OCI-M1 (cell line): Measurements from ENCODE around the gene RAB39A.
"Not testable (repeated sequence)": the region's sequence is repeated elsewhere in the genome, so short reads cannot be mapped to it uniquely, and the experiment has no call there.

Source experiments
- DNase-seq: peaks from one replicate; lab custom pipeline; 2025; lab: John Stamatoyannopoulos, UW

Gene RAB39A, protein sequence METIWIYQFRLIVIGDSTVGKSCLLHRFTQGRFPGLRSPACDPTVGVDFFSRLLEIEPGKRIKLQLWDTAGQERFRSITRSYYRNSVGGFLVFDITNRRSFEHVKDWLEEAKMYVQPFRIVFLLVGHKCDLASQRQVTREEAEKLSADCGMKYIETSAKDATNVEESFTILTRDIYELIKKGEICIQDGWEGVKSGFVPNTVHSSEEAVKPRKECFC

DNA sequence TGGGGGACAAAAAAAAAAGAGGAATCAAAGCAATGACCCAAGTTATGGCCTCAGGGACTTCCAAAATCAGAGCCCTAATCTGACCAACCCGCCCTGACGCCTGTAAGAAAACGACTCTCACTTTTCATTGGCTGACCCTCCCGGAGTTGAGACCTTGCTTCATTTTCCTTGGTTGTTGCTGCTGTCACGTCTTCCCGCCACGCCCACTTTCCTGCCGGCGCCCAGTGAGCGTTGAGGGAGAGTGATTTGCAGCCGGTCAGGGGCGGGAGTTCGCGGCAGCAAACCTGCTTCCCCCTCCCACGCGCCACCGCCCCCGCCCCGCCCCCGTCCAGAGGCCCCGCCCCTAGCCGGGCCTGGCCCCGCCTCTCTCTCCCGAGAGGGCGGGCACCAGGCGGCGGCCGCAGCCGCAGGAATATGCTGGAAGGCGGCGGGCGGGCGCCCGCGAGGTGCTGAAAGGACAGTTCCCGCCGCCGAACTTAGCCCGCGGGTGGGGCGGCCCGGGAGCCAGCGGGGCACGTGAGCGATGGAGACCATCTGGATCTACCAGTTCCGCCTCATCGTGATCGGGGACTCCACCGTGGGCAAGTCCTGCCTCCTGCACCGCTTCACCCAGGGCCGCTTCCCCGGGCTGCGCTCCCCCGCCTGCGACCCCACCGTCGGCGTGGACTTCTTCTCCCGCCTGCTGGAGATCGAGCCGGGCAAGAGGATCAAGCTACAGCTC, at the start of gene RAB39A:
TSS of gene RAB39A (plus strand) at position 403 of the 721 bp plus-strand sequence. CDS start at position 524, 121 bp downstream.
- DNase-seq, result peak; percentile 82

DNA sequence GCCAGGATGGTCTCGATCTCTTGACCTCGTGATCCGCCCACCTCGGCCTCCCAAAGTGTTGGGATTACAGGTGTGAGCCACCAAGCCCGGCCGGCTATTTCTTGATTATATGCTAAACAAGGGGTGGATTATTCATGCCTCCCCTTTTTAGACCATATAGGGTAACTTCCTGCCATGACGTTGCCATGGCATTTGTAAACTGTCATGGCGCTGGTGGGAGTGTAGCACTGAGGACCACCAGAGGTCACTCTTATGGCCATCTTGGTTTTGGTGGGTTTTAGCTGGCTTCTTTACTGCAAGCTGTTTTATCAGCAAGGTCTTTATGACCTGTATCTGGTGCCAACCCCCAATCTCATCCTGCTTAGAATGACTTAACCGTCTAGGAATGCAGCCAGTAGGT, 46.8 kb upstream of the RAB39A start:
- DNase-seq, result not testable (repeated sequence)

DNA sequence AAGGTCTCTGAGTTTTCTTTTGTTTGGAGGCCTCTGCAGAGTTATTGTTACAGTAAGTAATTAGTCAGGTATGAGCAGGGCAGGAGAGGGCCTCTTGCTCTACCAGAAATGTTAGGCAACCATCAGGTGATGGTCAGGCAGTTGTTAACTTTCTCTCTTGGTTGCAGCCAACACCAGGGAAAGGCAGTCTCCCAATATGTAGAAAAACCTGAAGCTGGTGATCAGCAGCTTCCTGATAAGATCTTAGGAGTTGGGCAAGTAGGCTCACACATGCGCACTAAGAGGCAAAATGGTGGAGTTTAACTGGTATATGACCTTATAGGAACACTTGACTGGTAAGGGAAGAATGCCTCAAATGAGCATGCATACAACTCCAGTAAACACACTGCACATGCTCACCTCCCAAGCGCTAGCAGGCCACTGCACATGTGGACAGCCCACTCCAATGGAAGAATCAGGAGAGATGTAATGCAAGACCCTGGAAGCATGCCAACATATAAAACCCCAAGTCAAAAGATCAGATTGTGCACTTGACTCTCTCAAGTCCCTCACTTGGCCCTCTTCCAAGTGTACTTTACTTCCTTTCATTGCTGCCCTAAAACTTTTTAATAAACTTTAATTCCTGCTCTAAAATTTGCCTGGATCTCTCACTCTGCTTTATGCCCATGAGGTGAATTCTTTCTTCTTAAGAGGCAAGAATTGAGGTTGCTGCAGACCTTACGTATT, 46.0 kb upstream of the RAB39A start:
- no peak for DNase-seq

DNA sequence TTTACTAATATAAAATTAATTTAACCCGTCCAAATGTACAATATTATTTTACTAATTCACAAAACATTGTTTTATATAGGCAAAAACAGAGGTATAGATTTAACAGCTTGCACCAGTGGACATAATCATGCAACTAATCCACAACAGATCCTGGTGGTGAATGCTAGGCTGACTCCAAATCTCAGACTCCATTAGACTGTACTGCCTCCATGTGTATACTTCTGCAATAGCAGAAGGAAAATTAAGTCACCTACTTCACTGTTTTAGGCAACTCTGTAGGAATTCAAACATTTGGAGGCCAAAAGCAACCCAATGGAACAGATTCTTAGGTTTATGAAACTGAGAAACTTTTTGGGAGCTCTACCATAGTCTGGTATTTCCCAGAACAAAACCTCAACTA, 30.0 kb upstream of the RAB39A start:
- DNase-seq, result peak; percentile 1

DNA sequence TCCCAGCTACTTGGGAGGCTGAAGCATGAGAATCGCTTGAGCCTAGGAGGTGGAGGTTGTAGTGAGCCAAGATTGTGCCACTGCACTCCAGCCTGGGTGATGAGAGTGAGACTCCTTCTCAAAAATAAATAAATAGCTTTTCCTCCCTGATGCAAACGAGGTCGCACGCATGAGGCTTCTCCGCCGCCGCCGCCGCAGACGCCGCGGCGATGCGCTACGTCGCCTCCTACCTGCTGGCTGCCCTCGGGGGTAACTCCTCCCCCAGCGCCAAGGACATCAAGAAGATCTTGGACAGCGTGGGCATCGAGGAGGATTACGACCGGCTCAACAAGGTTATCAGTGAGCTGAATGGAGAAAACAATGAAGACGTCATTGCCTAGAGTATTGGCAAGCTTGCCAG, 20.0 kb upstream of the RAB39A start:
- no peak for DNase-seq

DNA sequence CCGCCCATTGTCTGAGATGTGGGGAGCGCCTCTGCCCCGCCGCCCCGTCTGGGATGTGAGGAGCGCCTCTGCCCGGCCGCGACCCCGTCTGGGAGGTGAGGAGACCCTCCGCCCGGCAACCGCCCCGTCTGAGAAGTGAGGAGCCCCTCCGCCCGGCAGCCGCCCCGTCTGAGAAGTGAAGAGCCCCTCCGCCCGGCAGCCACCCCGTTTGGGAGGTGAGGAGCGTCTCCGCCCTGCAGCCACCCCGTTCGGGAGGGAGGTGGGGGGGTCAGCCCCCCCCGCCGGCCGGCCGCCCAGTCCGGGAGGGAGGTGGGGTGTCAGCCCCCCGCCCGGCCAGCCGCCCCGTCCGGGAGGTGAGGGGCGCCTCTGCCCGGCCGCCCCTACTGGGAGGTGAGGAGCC, 15.8 kb upstream of the RAB39A start:
- not testable (repeated sequence) for DNase-seq

DNA sequence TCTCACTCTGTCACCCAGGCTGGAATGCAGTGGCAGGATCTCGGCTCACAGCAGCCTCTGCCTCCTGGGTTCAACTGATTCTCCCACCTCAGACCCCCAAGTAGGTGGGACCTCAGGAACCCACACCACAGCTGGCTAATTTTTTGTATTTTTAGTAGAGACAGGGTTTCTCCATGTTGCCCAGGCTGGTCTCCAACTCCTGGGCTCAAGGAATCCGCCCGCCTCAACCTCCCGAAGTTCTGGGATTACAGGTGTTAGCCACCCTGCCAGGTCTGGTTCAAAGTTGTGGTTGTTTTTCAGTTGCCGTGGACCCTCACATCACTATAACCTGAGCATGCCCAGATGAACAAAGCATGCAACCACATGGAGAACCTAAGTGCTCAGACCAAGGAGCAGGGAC, 13.0 kb upstream of the RAB39A start:
- no peak for DNase-seq

DNA sequence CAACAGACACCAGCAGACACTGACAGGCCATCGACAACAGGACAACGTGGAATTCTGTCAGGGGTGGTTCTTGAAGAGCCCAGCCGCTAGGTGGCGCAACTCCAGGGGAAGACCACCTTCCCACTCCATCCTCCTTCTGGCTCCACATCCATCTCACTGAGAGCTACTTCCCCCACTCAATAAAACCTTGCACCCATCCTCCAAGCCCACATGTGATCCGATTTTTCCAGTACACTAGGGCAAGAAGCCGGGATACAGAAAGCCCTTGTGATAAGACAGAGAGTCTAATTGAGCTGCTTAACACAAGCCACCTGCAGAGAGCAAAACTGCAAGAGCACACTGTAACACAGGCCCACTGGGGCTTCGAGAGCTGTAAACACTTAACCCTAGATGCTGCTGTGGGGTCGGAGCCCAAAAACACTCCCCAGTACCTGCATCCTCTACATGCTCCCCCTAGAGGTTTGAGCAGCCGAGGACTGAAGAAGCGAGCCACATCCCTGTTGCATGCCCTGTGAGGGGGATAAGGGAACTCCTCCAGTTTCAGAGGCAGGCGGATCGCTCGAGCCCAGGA, 11.5 kb upstream of the RAB39A start:
- DNase-seq, result peak; percentile 12

DNA sequence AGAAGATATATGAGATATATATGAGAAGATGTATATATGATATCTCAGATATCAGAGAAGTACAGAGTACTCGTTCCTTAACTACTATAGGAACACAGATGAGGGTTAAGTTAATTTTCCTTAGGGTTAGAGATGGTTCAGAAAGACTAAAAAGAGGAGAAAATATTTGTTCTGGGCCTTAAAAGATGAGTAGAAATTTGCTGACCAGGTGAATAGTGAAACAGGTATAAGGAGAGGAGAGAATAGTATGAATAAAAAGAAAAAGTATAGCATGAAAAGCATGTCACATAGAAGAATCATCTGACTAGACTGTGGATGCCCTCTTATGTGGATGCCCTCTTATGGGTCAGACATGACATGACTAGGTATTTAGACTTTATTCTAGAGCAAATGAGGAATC, 6.3 kb upstream of the RAB39A start:
- DNase-seq, result no peak

DNA sequence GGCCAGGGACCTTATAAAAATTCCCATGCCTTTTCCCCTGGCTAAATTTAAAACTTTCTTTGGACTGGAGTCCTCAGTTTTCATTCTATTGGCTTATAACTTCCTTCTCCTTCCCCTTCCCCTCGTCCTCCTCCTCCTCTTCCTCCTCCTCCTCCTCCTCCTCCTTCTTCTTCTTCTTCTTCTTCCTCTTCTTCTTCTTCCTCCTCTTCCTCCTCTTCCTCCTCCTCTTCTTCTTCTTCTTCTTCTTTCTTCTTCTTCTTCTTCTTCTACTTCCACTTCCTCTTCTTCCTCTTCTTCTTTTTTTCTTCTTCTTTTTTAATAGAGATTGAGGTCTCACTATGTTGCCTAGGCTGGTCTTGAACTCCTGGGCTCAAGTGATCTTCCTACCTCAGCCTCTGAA, 4.7 kb upstream of the RAB39A start:
- DNase-seq, result not testable (repeated sequence)

DNA sequence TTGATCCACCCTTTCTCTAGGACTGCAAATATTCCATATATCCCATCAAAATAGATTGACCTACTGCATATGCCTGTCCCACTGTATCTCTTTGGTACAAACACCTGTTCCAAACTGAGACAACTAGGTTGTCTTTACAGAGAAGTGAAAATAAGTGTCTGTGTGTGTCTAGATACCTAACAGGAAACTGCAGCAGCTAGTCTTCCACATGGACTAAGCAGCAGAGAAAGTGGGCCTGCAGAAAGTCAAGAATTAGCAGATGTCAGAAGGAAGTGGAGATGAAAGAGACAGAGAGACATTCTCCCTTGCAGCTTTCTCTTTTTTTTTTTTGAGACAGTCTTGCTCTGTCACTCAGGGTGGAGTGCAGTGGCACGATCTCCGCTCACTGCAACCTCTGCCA, 3.9 kb upstream of the RAB39A start:
- no peak for DNase-seq

DNA sequence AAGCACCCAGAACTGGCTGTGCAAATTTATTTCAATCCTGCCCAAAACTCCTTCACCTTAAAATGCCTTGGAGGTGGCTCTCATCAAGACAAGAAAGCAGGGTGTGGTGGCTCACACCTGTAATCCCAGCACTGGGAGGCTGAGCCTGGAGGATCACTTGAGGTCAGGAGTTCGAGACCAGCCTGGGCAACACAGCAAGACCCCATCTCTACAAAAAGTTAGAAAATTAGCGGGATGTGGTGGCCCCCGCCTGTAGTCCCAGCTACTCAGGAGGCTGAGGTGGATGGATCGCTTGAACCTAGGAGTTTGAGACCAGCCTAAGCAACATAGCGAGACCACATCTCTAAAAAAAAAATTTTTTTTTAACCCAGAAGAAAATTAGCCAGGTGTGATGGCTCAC, 689 bp upstream of the RAB39A start:
- no peak for DNase-seq

DNA sequence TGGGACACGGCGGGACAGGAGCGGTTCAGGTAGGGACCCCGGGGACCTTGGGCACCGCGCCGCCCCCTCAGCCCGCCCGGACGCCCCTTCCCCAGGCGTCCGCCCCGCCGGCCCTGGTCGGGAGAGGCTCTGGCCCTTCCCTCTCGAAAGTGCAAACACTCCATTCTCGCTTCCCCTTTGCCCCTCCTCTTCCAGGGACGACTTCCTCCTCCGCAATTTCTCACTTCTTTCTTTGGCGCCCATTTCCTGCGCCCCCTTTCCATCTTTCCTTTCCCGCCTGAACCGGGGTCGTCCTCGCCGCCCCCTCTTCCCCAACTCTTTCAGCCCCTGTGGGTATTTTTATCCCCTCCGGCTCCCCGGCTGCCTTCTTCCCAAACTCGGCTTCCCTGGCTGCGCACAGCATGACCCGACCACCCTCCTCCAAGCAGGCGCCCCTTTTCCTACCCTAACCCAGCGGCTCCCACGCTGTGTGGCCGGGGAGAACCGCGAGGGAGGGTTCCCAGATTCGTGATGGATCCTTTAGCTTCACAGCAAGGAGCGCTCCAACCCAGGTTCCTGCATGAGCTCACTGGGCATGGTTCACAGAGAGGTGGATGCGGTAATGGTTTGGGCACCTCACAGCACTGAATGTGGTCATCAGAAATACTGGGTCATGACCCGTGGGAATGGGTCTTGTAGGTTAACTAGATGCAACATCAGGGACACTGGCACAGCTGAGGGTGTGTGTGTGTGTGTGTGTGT, 689 bp downstream of the RAB39A start:
- DNase-seq, result no peak

DNA sequence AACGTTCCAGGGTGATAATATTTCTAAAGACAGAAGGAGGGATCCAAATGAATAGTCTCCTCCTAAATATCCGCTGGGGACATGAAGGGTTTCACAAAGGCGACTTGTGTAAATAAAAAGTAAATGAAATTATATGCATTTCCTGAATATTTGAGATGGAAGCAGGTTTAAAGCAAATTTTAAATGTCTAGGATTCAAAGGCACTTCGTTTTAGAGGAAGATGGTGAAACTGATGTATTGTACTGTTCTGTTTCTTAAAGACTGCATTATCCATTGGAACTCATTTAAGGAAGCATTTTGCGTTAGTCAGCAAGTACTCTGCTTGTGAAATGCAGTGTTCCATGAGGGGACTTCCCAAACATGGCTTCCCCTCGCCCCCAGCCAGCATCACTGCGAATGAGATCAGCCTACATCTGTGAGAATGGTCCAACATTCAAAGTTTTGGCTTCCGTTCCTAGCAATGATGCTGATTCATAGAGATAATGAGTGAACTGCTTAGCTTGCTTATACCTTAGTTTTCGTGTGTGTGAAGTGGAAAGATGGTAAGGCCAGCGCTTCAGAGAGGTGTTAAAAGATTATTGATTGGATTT, 1.5 kb downstream of the RAB39A start:
- no peak for DNase-seq

DNA sequence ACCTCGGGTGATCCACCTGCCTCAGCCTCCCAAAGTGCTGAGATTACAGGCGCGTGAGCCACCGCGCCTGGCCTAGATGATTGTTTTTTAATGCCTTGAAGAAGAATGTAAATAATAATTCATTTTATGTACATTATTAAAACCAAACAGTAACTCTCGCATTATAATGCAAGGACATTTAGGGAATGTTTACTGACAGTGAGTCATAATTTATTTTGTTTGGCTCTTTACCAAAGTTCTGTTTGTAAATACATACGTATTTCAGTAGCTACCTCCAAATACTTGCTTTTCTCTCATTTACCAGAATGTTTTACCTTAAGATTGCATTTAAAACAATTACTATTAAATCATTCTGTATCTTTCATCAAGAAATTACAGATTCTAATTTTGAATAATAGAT, 3.0 kb downstream of the RAB39A start:
- no peak for DNase-seq

DNA sequence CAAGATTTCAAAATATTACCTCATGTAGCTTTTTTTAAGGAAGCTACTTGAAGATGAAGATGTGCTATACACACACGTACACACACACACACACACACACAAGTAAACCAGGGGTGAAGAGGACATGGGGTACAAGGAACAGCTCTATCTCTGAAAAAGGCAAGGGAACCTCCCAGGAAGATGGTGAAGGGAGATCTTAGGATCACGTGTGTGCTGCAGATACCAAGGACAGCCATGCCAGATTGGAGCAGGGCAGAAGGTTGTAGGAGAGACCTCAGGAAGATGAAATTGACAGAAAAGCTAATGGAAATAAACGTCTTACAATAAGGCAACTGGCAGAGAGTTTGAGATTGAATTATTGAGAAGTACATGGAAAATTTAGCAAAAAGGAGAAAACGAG, 19.7 kb downstream of the RAB39A start:
- no peak for DNase-seq

DNA sequence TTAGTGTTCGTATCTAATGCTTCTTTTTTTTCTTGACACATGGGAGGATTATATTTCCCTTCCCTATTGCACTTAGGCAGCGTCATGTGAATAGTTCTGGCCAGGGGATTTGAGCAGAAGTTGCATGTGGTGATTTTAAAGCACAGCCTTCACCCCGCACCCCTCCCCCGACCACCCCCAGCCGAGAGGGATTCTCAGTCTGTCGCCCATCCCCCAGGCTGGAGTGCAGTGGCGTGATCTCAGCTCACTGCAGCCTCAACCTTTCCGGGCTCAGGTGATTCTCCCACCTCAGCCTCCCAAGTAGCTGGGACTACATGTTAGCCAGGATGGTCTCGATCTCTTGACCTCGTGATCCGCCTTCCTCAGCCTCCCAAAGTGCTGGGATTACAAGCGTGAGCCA, 20.1 kb downstream of the RAB39A start:
- not testable (repeated sequence) for DNase-seq

DNA sequence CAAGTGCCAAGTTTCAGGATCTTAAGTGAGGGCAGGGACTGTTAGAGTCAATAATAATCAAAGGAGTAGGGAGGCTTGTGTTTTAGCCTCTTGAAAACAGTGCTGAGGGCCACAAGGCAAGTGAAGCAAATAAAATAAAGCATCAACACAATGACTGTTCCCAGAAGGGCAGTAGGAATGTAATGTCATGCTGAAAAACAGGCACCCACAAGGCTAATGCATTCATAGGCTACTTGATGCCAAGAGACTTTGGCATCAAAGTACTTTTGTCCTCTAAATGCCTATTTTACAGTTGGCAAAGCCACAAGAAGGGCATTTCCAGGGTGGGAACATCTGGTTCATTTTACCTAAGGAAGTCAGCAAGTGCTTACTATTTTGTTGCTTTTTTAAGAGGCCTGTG, 22.9 kb downstream of the RAB39A start:
- no peak for DNase-seq

DNA sequence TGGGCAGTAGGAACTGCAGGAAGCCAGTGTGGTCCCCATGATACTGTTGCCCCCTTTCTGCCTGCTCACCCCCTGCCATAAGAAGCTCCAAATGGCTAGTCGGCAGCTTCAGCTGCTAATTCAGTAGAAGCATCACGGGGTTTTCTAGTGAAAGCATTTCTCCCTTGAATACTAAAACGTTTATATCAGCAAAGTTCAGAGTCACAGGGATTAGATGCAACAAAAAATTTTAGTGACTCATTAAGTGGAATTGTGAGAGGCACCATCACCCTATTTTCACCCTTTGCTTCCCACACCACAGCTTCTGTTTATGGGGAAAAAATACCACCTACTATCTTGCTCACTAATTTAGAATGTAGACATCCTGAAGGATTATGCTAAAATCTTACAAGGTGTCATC, 25.2 kb downstream of the RAB39A start:
- DNase-seq, result no peak

DNA sequence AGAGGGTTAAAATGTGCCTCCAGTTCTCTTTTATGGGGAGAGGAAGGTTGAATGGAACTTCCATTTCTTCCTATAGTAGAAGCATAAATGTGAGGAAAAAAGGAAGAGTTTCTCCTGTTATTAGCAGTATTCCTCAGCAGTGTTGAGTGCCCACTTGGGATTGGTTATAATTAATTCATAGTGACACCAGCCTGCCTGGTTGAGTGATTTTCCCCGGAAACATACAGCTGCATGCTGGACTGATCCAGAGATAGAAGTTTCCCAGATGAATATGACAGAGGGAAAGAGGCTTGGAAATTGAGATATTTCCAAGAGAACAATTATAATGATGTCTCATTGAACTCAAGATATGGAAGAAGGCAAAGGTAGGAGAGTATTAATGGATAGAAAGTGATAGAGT, 28.3 kb downstream of the RAB39A start:
- no peak for DNase-seq

DNA sequence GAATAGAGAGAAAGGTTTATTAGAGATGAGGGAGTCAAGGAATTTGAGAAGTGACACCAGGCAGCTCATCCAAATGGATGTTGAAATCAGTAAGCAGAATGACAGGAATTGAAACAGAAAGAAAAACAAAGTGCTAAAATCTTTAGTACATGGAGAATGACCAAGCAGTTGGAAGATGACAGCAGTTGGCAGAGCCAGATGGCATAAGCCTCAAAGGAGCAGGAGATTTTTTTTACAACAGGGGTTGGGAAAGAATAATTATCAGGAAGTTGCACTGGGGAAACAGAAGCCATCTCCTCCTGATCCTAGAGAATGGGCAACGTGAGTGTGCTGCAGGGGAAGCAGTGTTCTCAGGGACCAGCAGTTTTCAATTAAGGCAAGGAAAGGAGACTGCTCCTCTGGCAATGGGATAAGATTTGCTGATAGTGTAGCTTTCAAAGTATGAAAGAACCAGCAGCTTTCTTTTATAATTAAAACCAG, 28.9 kb downstream of the RAB39A start:
- no peak for DNase-seq

DNA sequence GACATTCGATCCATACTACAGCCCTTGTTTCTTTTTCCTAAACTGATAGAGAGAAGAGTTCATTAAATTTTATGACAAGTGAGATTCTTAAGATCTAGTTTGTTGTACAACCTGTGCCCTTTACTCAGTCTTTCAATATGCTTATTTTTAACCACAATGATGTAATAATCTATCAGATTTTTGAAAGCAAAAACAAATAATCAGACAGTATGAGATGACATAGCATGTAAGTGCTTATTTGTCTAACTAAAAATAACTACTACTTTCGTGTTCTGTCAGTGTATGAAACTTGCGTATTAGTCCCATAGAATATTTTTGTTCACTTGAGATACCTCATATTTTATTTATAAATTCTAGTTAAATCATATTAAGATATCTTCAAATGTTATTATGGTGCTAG, 33.2 kb downstream of the RAB39A start:
- DNase-seq, result no peak
